ENCODE data around the gene MMP24. TPM values are rescaled to one million over a fixed set of nuclear protein-coding genes. Genes with fewer than 3 reads are reported as not detected.

The MMP24 gene
- total and polyA plus RNA-seq, 2 experiments from 2014 or later: 2.0 to 27.3 TPM

DNA sequence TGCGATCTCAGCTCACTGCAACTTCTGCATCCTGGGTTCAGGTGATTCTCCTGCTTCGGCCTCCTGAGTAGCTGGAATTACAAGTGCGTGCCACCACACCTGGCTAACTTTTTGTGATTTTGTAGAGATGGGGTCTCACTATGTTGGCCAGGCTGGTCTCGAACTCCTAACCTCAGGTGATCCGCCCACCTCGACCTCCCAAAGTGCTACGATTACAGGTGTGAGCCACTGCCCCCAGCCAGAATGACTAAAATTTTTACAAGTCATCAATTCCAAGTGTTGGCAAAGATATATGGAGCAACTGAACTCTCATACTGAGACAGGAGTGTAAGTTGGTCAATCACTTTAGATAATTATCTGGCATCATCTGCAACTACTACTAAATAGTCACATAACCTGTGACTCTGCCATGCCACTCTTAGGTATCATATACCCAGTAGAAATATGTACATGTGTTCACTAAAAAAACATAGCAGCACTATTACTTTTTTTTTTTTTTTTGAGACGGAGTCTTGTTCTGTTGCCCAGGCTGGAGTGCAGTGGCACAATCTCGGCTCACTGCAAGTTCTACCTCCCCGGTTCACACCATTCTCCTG is 55.1 kb downstream of the MMP24 start (continued):
- TF ChIP-seq, protein P1, sequence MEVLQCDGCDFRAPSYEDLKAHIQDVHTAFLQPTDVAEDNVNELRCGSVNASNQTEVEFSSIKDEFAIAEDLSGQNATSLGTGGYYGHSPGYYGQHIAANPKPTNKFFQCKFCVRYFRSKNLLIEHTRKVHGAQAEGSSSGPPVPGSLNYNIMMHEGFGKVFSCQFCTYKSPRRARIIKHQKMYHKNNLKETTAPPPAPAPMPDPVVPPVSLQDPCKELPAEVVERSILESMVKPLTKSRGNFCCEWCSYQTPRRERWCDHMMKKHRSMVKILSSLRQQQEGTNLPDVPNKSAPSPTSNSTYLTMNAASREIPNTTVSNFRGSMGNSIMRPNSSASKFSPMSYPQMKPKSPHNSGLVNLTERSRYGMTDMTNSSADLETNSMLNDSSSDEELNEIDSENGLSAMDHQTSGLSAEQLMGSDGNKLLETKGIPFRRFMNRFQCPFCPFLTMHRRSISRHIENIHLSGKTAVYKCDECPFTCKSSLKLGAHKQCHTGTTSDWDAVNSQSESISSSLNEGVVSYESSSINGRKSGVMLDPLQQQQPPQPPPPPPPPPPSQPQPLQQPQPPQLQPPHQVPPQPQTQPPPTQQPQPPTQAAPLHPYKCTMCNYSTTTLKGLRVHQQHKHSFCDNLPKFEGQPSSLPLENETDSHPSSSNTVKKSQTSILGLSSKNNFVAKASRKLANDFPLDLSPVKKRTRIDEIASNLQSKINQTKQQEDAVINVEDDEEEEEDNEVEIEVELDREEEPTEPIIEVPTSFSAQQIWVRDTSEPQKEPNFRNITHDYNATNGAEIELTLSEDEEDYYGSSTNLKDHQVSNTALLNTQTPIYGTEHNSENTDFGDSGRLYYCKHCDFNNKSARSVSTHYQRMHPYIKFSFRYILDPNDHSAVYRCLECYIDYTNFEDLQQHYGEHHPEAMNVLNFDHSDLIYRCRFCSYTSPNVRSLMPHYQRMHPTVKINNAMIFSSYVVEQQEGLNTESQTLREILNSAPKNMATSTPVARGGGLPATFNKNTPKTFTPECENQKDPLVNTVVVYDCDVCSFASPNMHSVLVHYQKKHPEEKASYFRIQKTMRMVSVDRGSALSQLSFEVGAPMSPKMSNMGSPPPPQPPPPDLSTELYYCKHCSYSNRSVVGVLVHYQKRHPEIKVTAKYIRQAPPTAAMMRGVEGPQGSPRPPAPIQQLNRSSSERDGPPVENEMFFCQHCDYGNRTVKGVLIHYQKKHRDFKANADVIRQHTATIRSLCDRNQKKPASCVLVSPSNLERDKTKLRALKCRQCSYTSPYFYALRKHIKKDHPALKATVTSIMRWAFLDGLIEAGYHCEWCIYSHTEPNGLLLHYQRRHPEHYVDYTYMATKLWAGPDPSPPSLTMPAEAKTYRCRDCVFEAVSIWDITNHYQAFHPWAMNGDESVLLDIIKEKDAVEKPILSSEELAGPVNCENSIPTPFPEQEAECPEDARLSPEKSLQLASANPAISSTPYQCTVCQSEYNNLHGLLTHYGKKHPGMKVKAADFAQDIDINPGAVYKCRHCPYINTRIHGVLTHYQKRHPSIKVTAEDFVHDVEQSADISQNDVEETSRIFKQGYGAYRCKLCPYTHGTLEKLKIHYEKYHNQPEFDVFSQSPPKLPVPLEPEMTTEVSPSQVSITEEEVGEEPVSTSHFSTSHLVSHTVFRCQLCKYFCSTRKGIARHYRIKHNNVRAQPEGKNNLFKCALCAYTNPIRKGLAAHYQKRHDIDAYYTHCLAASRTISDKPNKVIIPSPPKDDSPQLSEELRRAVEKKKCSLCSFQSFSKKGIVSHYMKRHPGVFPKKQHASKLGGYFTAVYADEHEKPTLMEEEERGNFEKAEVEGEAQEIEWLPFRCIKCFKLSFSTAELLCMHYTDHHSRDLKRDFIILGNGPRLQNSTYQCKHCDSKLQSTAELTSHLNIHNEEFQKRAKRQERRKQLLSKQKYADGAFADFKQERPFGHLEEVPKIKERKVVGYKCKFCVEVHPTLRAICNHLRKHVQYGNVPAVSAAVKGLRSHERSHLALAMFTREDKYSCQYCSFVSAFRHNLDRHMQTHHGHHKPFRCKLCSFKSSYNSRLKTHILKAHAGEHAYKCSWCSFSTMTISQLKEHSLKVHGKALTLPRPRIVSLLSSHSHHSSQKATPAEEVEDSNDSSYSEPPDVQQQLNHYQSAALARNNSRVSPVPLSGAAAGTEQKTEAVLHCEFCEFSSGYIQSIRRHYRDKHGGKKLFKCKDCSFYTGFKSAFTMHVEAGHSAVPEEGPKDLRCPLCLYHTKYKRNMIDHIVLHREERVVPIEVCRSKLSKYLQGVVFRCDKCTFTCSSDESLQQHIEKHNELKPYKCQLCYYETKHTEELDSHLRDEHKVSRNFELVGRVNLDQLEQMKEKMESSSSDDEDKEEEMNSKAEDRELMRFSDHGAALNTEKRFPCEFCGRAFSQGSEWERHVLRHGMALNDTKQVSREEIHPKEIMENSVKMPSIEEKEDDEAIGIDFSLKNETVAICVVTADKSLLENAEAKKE (CRISPR knock-in tag; IDR thresholded peaks at IDR 0.05): no peak
- TF ChIP-seq REST (IDR thresholded peaks at IDR 0.05; ENCODE audit: unreplicated experiment): no peak
- TF ChIP-seq, protein P2, sequence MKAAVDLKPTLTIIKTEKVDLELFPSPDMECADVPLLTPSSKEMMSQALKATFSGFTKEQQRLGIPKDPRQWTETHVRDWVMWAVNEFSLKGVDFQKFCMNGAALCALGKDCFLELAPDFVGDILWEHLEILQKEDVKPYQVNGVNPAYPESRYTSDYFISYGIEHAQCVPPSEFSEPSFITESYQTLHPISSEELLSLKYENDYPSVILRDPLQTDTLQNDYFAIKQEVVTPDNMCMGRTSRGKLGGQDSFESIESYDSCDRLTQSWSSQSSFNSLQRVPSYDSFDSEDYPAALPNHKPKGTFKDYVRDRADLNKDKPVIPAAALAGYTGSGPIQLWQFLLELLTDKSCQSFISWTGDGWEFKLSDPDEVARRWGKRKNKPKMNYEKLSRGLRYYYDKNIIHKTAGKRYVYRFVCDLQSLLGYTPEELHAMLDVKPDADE (IDR thresholded peaks at IDR 0.05): no peak
- TF ChIP-seq EZH2 (IDR thresholded peaks at IDR 0.05; ENCODE audit: low read depth, unreplicated experiment): no peak
- TF ChIP-seq EZH2phosphoT487 (IDR thresholded peaks at IDR 0.05; ENCODE audit: unreplicated experiment): no peak

Data from GM23338 (cell line).